ENCODE data around the gene CPD. TPM values are rescaled to one million over a fixed set of nuclear protein-coding genes. Genes with fewer than 3 reads are reported as not detected.

The CPD gene
- total RNA-seq, 2 experiments from 2014 or later = 29.0 to 36.3 TPM

DNA sequence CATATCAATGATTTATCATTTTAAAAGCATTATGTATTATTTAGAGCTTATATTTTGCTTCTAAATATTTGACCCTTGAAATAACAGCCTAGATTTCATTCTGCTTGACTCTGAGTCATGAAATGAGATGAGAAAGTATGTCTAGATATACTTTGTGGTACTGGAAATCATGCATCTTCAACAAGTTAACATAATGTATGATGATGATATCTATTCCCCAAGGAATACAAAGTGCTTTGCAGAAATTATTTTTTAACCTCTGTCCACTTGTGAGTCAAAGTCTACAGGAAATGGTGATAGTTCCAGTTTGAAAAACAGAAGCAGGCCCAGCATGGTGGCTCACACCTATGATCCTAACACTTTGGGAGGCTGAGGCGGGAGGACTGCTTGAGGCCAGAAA is 134.6 kb downstream of the CPD start:
- Mint-ChIP-seq H3K27me3 (no peaks in the 10 kb centered on the region), H3K27ac (no peak overlapping the region), H3K4me1 (peaks cover 7% of the 10 kb centered on the region), H3K36me3 (ENCODE audit: low read depth) (peaks cover 17% of the 10 kb centered on the region), H3K9me3 (ENCODE audit: low read depth) (no peaks in the 10 kb centered on the region), H3K4me3 (no peak overlapping the region)
- ATAC-seq = no peak
- POLR2A ChIA-PET = no interaction called here
- intact Hi-C loops (cut with DNase I, micrococcal nuclease) = no loop called here
- CTCF ChIA-PET = interaction anchor here (1.0 to 1.3 kb wide), 2 partner anchors 9 to 10 kb away, joined by 3 read pairs; no protein-coding TSS in a partner anchor
- DNase-seq = no peak

DNA sequence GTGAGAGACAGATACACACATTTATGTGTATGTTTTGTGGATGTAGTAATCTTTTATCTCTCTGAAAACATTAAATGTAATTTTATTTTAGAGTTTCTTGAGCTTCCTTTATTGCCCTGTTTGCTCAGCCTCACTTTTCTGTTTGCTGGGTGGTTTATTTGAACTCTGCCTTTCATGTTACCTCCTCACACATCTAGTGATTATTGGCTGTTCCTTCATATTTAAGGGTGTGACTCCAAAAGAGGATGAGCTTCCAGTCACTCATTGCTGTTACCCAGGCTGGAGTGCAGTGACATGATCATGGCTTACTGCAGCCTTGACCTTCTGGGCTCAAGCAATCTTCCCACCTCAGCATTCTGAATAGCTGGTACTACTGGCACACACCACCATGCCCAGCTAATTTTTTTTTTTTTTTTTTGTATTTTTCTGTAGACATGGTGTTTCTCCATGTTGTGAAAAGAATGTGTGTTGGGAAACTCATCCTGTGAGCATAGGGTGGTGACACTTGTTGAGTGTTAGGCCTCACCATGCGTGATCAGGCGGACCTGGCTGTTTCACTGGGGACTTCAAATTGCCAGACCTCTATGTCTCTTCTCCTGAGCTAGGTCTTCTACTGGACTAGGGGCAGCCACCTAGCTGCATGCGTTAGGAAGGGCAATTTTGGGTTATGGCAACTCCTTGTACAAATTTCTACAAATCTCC is 136.3 kb downstream of the CPD start:
- ChIA-PET CTCF (interaction anchor here (0.6 to 1.4 kb wide), 6 partner anchors 9 to 328 kb away, joined by 3 to 5 read pairs (median 3); no protein-coding TSS in a partner anchor), POLR2A (no interaction called here)
- Mint-ChIP-seq H3K36me3 (ENCODE audit: low read depth) (peaks cover 24% of the 10 kb centered on the region), H3K9me3 (ENCODE audit: low read depth) (no peaks in the 10 kb centered on the region), H3K27ac (no peak overlapping the region), H3K4me3 (no peak overlapping the region), H3K4me1 (peaks cover 12% of the 10 kb centered on the region), H3K27me3 (no peaks in the 10 kb centered on the region)
- ATAC-seq = no peak
- intact Hi-C loops (cut with DNase I, micrococcal nuclease) = no loop called here
- no peak for DNase-seq

DNA sequence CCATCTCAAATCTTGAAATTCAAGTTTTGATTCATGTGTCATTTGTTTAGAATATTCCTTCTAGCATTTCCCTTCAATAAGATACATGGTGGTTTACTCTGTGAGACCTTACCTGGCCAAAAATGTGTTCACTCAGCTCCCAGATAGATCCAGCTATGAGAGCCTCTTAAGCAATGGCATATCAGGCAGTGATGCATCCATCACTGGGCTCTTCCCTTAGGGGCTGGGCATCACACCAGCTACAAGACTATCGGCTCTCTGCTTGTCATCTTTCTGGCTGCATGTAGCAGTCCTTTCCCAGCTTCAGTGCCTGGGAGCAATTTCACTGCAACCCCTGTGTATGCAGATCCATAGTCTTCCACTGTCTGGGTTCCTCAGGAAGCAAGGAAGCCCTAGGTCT is 139.1 kb downstream of the CPD start:
- Mint-ChIP-seq H3K4me3 (no peak overlapping the region), H3K36me3 (ENCODE audit: low read depth) (peaks cover 46% of the 10 kb centered on the region), H3K4me1 (peaks cover 21% of the 10 kb centered on the region), H3K27me3 (no peaks in the 10 kb centered on the region), H3K9me3 (ENCODE audit: low read depth) (no peaks in the 10 kb centered on the region), H3K27ac (peak overlapping the region; percentile 6)
- ChIA-PET POLR2A (no interaction called here), CTCF (no interaction called here)
- ATAC-seq (no peak), DNase-seq (no peak)
- intact Hi-C loops (cut with DNase I, micrococcal nuclease) = no loop called here

DNA sequence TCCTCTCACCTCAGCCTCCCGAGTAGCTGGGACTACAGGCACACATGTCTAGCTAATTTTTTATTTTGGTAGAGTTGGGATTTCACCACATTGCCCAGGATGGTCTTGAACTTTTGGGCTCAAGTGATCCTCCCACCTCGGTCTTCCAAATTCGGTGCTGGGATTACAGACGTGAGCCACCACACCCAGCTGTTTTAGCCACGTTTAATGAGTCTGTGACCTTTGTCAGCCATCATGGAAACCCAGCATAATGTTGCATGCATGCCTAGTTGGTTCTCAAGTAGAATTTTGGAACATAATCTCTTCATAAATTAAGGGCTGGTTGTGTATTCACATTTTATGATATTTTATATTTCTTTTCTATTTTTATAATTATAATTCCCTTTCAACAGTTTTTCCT is 140.4 kb downstream of the CPD start:
- no peak overlapping the region for H3K4me3 Mint-ChIP-seq
- intact Hi-C loops (cut with DNase I, micrococcal nuclease) = no loop called here
- POLR2A ChIA-PET = interaction anchor here (0.8 kb wide), 1 partner anchor 15 kb away, joined by 3 read pairs; no protein-coding TSS in a partner anchor

More for the DNA sequence above, 140.4 kb downstream of the CPD start:
- CTCF ChIA-PET = interaction anchor here (1.9 kb wide), 1 partner anchor 42 kb away, joined by 7 read pairs; the partner anchor contains the start of gene GOSR1
- DNase-seq = no peak
- Mint-ChIP-seq H3K36me3 (ENCODE audit: low read depth) (peaks cover 47% of the 10 kb centered on the region), H3K9me3 (ENCODE audit: low read depth) (no peaks in the 10 kb centered on the region), H3K27ac (no peak overlapping the region), H3K27me3 (no peaks in the 10 kb centered on the region), H3K4me1 (peaks cover 18% of the 10 kb centered on the region)
- no peak for ATAC-seq

Other genes with a start within 250 kb of the CPD start
- not detected for gene SLC6A4, start 143.2 kb upstream of the CPD start, total RNA-seq
- gene BLMH, start 87.0 kb upstream of the CPD start, total RNA-seq = 10 to 100 TPM; 54.3 to 74.5 TPM
- not detected for gene TMIGD1, start 44.9 kb upstream of the CPD start, total RNA-seq
- gene GOSR1, start 98.5 kb downstream of the CPD start, total RNA-seq = 10 to 100 TPM; 43.5 to 53.0 TPM